Measurements from ENCODE around the gene HNRNPF. TPM values are rescaled to one million over a fixed set of nuclear protein-coding genes. Genes with fewer than 3 reads are reported as not detected.

HNRNPF gene
- total RNA-seq, 1 experiment from 2014 or later, result 358 TPM

DNA sequence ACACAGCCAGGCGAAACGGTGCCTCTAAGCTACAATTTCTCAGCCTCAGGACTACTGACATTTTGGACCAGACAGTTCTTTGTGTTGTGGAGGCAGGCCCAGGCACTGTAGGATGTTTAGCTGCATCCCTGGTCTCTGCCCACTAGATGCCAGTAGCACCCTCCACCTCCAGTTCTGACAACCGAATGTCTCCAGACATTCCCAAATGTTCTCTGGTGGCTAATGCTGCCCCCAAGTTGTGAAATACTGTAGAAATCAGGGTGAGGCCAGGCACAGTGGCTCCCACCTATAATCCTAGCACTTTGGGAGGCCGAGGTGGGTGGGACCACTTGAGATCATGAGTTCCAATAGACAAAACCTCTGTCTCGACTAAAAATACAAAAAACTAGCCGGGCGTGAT is 18.2 kb downstream of the HNRNPF start:
- Mint-ChIP-seq H3K27me3 (ENCODE audit: low read depth) (no peaks in the 10 kb centered on the region), H3K4me3 (no peak overlapping the region), H3K4me1 (peaks cover 36% of the 10 kb centered on the region), H3K36me3 (peaks cover 91% of the 10 kb centered on the region), H3K9me3 (no peaks in the 10 kb centered on the region), H3K27ac (peak overlapping the region; percentile 68)
- POLR2A ChIA-PET, result interaction anchor here (0.7 kb wide), 1 partner anchor 41 kb away, joined by 3 read pairs; no protein-coding TSS in a partner anchor
- CTCF ChIA-PET, result interaction anchor here (0.6 to 1.2 kb wide), 5 partner anchors 8 to 189 kb away, joined by 3 to 4 read pairs (median 3); no protein-coding TSS in a partner anchor
- ATAC-seq (peak; percentile 79), DNase-seq (ENCODE audit: low spot score) (no peak)
- TF ChIP-seq, protein P1, sequence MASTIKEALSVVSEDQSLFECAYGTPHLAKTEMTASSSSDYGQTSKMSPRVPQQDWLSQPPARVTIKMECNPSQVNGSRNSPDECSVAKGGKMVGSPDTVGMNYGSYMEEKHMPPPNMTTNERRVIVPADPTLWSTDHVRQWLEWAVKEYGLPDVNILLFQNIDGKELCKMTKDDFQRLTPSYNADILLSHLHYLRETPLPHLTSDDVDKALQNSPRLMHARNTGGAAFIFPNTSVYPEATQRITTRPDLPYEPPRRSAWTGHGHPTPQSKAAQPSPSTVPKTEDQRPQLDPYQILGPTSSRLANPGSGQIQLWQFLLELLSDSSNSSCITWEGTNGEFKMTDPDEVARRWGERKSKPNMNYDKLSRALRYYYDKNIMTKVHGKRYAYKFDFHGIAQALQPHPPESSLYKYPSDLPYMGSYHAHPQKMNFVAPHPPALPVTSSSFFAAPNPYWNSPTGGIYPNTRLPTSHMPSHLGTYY (CRISPR knock-in tag; IDR thresholded peaks at IDR 0.05), result no peak
- TF ChIP-seq SMAD4 (CRISPR knock-in tag; IDR thresholded peaks at IDR 0.05), result no peak
- no peak for TF ChIP-seq SP1 (CRISPR knock-in tag; conservative IDR thresholded peaks at IDR 0.05)
- no peak for TF ChIP-seq NFE2L1 (CRISPR knock-in tag; IDR thresholded peaks at IDR 0.05)
- TF ChIP-seq, protein P2, sequence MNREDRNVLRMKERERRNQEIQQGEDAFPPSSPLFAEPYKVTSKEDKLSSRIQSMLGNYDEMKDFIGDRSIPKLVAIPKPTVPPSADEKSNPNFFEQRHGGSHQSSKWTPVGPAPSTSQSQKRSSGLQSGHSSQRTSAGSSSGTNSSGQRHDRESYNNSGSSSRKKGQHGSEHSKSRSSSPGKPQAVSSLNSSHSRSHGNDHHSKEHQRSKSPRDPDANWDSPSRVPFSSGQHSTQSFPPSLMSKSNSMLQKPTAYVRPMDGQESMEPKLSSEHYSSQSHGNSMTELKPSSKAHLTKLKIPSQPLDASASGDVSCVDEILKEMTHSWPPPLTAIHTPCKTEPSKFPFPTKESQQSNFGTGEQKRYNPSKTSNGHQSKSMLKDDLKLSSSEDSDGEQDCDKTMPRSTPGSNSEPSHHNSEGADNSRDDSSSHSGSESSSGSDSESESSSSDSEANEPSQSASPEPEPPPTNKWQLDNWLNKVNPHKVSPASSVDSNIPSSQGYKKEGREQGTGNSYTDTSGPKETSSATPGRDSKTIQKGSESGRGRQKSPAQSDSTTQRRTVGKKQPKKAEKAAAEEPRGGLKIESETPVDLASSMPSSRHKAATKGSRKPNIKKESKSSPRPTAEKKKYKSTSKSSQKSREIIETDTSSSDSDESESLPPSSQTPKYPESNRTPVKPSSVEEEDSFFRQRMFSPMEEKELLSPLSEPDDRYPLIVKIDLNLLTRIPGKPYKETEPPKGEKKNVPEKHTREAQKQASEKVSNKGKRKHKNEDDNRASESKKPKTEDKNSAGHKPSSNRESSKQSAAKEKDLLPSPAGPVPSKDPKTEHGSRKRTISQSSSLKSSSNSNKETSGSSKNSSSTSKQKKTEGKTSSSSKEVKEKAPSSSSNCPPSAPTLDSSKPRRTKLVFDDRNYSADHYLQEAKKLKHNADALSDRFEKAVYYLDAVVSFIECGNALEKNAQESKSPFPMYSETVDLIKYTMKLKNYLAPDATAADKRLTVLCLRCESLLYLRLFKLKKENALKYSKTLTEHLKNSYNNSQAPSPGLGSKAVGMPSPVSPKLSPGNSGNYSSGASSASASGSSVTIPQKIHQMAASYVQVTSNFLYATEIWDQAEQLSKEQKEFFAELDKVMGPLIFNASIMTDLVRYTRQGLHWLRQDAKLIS (CRISPR knock-in tag; IDR thresholded peaks at IDR 0.05; ENCODE audit: borderline replicate concordance), result no peak

- no peak for DNase-seq (ENCODE audit: low spot score)
- Mint-ChIP-seq H3K27me3 (ENCODE audit: low read depth) (no peaks in the 10 kb centered on the region), H3K27ac (peak overlapping the region; percentile 68), H3K36me3 (peaks cover 94% of the 10 kb centered on the region), H3K4me1 (peaks cover 32% of the 10 kb centered on the region), H3K9me3 (no peaks in the 10 kb centered on the region), H3K4me3 (no peak overlapping the region)
- no peak for TF ChIP-seq MYBL2 (CRISPR knock-in tag; IDR thresholded peaks at IDR 0.05)
- CTCF ChIA-PET, result interaction anchor here (0.8 to 1.2 kb wide), 4 partner anchors 8 to 68 kb away, joined by 3 to 4 read pairs (median 4); no protein-coding TSS in a partner anchor
- POLR2A ChIA-PET, result interaction anchor here (0.7 kb wide), 1 partner anchor 41 kb away, joined by 3 read pairs; no protein-coding TSS in a partner anchor
- ATAC-seq, result no peak
These were observed 18.7 kb downstream of the HNRNPF start for GRCh38 chr10:43390333-43390732.

DNA sequence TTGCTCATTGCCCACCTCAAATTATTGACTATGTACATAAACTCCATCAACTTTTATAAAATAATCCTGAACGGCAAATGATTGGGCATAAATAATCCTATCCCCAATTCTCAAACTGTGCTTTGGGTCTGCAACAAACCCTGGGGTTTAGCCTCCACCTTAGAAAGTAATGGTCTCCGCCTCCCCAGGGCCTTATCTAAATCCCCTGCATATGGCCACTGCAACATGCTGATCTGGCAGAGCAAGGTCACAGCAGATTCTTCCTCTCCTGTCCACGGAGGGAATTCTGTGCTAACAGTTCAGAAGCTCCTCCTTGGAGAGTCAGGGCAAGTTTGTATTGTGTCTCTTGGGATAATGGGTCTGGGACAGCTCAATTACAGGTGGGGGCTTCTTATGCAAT is 19.1 kb downstream of the HNRNPF start:
- Mint-ChIP-seq H3K4me3 (no peak overlapping the region), H3K4me1 (peaks cover 28% of the 10 kb centered on the region), H3K36me3 (peaks cover 89% of the 10 kb centered on the region), H3K9me3 (no peaks in the 10 kb centered on the region), H3K27me3 (ENCODE audit: low read depth) (no peaks in the 10 kb centered on the region), H3K27ac (no peak overlapping the region)
- ChIA-PET CTCF (interaction anchor here (0.6 to 1.2 kb wide), 3 partner anchors 8 to 69 kb away, joined by 3 read pairs; no protein-coding TSS in a partner anchor), POLR2A (no interaction called here)
- DNase-seq (ENCODE audit: low spot score), result no peak
- ATAC-seq, result no peak
- no peak for TF ChIP-seq ZNF263 (CRISPR knock-in tag; IDR thresholded peaks at IDR 0.05; ENCODE audit: low read depth)
- no peak for TF ChIP-seq JAZF1 (CRISPR knock-in tag; IDR thresholded peaks at IDR 0.05)
- no peak for TF ChIP-seq JUN (CRISPR knock-in tag; IDR thresholded peaks at IDR 0.05)
- TF ChIP-seq, protein P3, sequence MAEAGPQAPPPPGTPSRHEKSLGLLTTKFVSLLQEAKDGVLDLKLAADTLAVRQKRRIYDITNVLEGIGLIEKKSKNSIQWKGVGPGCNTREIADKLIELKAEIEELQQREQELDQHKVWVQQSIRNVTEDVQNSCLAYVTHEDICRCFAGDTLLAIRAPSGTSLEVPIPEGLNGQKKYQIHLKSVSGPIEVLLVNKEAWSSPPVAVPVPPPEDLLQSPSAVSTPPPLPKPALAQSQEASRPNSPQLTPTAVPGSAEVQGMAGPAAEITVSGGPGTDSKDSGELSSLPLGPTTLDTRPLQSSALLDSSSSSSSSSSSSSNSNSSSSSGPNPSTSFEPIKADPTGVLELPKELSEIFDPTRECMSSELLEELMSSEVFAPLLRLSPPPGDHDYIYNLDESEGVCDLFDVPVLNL (CRISPR knock-in tag; IDR thresholded peaks at IDR 0.05; ENCODE audit: borderline replicate concordance, low read depth), result no peak
- no peak for TF ChIP-seq EMX1 (CRISPR knock-in tag; IDR thresholded peaks at IDR 0.05)
- TF ChIP-seq GABPB1 (CRISPR knock-in tag; IDR thresholded peaks at IDR 0.05), result no peak

DNA sequence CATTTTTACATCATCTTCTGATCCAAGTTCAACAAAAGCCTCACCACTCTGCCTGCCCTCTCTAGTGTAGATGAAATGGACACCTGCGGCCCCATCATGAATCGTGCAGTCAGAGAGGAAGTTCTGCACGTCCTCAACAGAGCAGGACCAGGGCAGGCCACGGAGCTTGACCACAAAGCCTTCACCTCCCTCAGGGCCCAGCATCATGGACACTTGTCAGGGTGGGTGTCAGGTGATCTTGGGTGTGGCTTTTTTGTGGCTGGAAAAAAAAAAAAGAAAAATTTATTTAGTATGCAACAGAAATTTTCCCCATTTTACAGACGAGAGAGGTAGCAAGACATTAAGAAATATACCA is 21.3 kb downstream of the HNRNPF start:
- H3K9me3 Mint-ChIP-seq, result no peaks in the 10 kb centered on the region

More for the DNA sequence above, 21.3 kb downstream of the HNRNPF start:
- H3K36me3 Mint-ChIP-seq, result peaks cover 68% of the 10 kb centered on the region
- POLR2A ChIA-PET, result interaction anchor here (1.7 kb wide), 1 partner anchor 9 kb away, joined by 5 read pairs; no protein-coding TSS in a partner anchor
- no peak overlapping the region for H3K4me3 Mint-ChIP-seq
- no peaks in the 10 kb centered on the region for H3K27me3 Mint-ChIP-seq (ENCODE audit: low read depth)
- DNase-seq (ENCODE audit: low spot score) (no peak), ATAC-seq (no peak)
- H3K27ac Mint-ChIP-seq, result 0 out of 2 replicates have a peak overlapping the region, but pooled peaks have one; percentile 16
- H3K4me1 Mint-ChIP-seq, result peaks cover 14% of the 10 kb centered on the region
- TF ChIP-seq GABPB1 (CRISPR knock-in tag; IDR thresholded peaks at IDR 0.05) (no peak), NFYB (CRISPR knock-in tag; conservative IDR thresholded peaks at IDR 0.05; ENCODE audit: low read depth) (no peak), KAT7 (CRISPR knock-in tag; IDR thresholded peaks at IDR 0.05; ENCODE audit: borderline replicate concordance) (no peak), ESRRA (CRISPR knock-in tag; IDR thresholded peaks at IDR 0.05; ENCODE audit: borderline replicate concordance) (no peak)
- CTCF ChIA-PET, result no interaction called here
